AG10803 (cell line): ENCODE measurements around the gene STN1.

Source experiments
- DNase-seq: peaks from one replicate; pipeline ENCODE4 v3.0.0; 2010; ENCODE audit warnings: low read depth
- H3K4me3 ChIP-seq: 2 replicates; pipeline ENCODE4 v1.5.1; 2011; ENCODE audit warnings: mild to moderate bottlenecking, low read length, control low read depth
- CTCF ChIP-seq: conservative IDR thresholded peaks from 2 replicates; pipeline ENCODE4 v1.5.1; 2011; ENCODE audit warnings: mild to moderate bottlenecking, low read length, control low read depth, inconsistent platforms

STN1 gene

DNA sequence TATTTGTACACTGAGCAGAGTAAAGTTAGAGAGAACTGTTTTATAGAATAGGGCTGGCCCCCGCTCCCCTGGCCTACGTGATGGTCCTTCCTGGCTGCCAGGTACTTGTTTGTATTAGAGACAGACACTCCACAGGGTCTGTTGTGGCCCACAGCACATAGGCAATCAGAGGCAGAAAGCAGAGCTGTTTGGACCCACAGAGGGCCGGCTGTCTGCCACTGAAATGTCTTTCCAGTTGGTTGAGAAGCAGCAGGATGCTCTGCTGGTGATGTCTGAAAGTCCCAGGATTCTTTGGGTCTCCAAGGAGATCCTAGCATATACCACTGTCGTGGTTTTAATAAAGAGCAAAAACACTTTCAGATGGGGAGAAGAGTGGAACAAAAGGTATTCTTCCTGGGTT, 5.2 kb downstream of the STN1 start:
- TF ChIP-seq CTCF: no peak
- no peak for DNase-seq
- H3K4me3 ChIP-seq: no peak overlapping the region

DNA sequence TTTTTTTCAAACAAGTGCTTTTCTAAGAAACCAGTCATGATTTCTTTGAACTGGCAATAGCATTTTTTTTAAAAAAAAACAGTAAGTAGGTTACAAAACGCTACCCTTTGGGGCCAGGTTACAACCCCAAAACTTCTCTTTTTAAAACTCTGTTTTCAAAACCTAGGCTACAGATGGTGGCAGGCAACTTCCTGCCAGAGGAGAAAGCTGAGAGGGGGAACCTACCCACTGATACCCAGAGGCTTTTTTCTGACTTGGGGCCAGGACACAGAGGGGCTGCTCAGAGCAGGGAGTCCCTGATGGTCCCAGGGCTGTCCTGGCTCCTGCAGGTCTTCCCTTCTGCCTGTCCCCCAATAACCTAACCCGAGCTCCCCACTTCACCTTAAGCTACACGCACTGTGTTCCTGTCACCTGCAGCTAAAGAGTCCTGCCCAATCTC, 6.9 kb downstream of the STN1 start:
- H3K4me3 ChIP-seq: no peak overlapping the region
- no peak for DNase-seq
- no peak for TF ChIP-seq CTCF

DNA sequence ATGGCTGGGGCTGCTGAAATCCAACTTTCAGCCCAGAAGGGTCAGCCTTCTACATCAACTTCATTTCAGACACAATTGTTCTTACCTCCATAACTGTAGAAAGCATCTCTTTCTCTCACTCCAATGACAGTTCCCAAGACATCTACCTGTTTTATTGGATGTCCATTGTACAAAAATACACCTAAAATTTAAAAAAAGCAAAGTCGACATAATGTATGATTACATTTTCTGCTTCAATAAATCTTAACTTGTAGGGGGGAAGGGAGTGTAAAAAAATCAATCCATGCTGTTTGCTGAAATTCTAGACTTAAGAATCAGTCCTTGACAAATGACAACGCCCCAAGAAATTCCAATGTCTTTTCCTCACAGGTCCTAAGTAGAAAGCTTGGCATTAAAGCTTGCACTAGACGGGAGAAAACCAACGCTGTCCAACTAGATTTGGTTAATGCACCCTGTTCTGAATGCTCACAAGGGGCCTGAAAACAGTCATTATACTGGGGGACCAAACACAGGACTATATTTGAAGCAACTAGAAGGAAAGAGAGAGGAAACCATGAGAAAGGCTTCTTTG, 7.5 kb downstream of the STN1 start:
- DNase-seq: no peak
- TF ChIP-seq CTCF: no peak
- H3K4me3 ChIP-seq: no peak overlapping the region

DNA sequence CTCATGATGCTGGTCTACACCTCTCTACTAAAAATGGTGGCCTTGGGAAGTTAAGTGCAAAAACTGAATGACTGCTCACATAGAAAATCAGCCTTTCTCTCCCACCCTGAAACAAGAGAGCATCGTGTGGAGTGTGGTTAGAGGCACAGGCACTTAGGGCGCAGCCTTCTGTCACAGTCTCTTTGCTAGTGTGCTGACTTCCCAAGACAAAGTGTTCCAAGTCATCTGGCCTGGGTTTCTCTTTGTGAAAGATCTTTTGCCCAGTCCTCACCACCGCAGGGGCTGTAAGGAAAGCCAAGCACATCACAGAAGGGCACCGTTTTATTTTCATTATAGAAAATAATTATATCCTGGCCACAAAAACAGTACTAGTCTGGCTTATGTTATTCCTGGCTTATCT, 12.5 kb downstream of the STN1 start:
- H3K4me3 ChIP-seq: no peak overlapping the region
- TF ChIP-seq CTCF: no peak
- no peak for DNase-seq

- no peak for TF ChIP-seq CTCF
- no peak for DNase-seq
- no peak overlapping the region for H3K4me3 ChIP-seq
Measured at GRCh38 chr10:103901299-103901698, 16.7 kb downstream of the STN1 start.

- TF ChIP-seq CTCF: no peak
- DNase-seq: no peak
Measured at GRCh38 chr10:103899312-103899711, 18.7 kb downstream of the STN1 start.

GRCh38 chr10:103897241-103897774, 20.7 kb downstream of the STN1 start:
- no peak overlapping the region for H3K4me3 ChIP-seq
- peak; percentile 24 for DNase-seq
- no peak for TF ChIP-seq CTCF

More at GRCh38 chr10:103899312-103899711, 18.7 kb downstream of the STN1 start:
- no peak overlapping the region for H3K4me3 ChIP-seq
